Activated CD4-positive, alpha-beta T cell treated with anti-CD3 and anti-CD28 coated beads, Interleukin-2, amount 50 U/mL, for 24 hours (primary cell): Measurements from ENCODE around the gene PHC3.

Source experiments
- DNase-seq, 2 donors: peaks; one replicate each; pipeline ENCODE4 v3.0.0-alpha.2; 2020; ENCODE audit warnings: low read depth in 1 of 2, low spot score in 1 of 2

PHC3 gene

GRCh38 chr3:170189398-170190256 lies 8.1 kb upstream of the PHC3 start:
- no peak for DNase-seq

GRCh38 chr3:170180079-170180907 lies 1.2 kb downstream of the PHC3 start:
- DNase-seq, result no peak

- no peak for DNase-seq
Measured at GRCh38 chr3:170179432-170179831, 2.1 kb downstream of the PHC3 start.

DNA sequence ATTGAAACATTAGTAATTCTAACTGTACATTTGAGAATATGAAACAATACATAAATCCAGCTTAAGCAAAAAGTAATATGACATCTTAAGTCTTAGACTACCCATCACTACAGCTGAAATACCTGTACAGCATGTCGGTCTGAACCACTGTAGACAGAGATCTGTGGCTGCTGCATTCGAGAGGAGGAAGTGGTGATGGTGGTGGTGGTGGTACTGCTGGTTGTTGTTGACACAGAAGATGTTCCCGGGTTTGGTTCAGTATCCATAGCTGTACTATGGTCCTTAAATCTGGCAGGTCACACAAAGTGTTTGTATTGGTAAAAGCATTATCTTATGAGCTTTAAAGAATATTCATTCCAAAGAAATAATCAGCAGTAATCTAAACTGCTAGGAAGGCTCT lies 2.9 kb downstream of the PHC3 start:
- DNase-seq, result peak in 1 of 2 donors; percentile 12

- DNase-seq, result no peak
Measured at GRCh38 chr3:170171563-170171962, 10.0 kb downstream of the PHC3 start.

DNA sequence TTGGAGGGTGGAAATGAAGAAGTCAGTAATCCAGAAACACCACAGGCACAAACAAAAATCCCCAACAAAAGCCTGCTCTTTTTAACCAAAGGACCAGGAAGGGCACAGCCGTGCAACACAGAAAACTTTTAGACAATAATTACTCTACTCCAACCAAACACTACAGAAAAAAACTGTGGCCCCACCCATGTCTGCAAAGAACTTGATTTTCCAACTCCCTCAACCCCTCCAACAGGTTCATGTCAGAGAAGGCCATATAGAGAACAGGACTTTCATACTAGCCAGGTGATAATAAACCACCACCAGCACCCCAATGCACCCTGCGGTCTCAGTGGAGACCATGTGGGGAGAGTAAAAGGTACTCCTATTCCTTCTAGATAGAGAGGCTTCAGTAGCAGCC lies 16.8 kb downstream of the PHC3 start:
- DNase-seq, result no peak

GRCh38 chr3:170163956-170164645 lies 17.4 kb downstream of the PHC3 start:
- no peak for DNase-seq

DNA sequence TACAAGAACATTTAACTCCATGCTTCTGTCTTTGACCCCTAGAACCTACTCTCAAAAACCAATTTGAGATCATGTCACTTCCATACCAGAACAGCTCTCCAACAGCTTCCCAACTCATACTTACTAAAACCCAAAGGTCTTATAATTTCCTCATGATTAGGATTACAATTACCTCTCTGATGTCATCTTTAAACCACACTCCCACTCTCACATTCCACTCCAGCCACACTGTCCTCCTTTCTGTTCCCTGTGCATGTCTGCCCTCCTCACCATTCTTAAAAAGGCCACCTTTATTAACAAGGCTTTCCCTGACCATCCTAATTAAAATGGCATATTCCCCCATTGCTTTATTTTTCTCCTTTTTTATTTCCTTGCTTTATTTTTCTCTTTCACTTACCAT lies 18.9 kb downstream of the PHC3 start:
- no peak for DNase-seq

DNA sequence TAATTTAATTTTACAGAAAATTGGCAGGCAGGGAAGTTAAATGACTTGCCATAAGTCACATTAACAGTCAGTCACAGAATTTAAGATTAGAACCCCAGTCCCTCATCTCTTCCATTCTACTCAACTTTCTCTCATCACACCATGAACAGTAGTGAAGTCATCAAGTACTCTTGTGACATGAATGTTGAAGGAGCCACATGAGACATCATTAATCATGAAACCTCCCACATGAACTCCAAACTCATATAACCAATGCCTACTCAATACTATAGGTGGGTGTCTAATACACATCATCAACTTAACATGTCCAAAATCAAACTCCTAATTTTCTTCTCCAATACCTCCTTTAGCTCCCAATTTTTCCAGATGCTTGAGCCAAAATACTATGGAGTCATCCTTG lies 19.5 kb downstream of the PHC3 start:
- no peak for DNase-seq

DNA sequence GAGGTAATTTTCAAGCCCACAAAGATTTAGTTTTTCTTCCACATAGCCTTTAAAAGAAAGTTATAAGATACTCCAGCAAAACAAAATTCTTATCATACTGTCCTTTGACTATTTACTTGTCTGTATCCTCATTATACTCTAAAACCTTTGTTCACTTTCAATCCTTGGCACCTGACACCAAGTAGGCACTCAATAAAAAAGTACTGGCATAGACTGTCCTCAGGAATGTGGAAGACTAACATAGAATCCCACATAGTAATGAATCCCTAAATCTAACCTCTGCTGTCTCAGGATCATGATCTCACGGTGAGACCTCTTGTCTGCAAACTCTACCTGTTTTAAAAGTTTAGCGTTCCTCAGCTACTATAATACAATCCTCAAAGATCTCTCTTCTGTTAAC lies 21.6 kb downstream of the PHC3 start:
- no peak for DNase-seq

DNA sequence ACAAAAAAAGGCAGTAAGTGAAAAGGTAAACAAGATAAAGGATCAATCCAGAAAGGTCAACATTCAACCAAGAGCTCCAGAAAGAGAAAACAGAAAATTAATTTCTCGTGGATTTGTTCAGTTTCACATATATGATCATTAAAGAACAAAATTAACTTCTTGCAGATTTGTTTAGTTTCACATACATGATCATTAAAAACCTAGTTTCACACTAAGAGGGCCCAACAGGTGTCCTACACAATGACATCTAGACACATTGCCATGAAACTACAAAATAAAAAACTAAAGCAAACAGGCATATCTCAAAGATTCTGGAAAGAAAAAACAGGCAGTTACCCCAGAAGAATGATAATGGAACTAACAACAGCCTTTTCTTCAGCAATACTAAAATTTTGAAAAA lies 22.1 kb downstream of the PHC3 start:
- no peak for DNase-seq

DNA sequence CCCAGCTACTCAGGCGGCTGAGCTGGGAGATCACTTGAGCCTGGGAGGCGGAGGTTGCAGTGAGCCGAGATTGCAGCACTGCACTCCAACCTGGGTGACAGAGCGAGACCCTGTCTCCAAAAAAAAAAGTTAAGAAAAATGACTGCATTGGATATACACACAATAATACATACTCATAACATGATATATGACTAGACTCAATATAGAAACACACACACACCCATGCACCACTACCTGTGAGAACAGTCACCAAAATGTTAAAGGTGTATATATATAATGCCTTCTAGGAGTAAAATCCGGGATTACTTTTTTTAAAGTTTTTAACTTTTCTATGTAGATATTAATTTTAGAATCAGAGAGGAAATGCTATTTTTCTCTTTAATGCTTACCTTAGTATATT lies 25.9 kb downstream of the PHC3 start:
- no peak for DNase-seq

- no peak for DNase-seq
Measured at GRCh38 chr3:170154569-170155143, 26.9 kb downstream of the PHC3 start.

- no peak for DNase-seq
Measured at GRCh38 chr3:170154084-170154483, 27.4 kb downstream of the PHC3 start.

DNA sequence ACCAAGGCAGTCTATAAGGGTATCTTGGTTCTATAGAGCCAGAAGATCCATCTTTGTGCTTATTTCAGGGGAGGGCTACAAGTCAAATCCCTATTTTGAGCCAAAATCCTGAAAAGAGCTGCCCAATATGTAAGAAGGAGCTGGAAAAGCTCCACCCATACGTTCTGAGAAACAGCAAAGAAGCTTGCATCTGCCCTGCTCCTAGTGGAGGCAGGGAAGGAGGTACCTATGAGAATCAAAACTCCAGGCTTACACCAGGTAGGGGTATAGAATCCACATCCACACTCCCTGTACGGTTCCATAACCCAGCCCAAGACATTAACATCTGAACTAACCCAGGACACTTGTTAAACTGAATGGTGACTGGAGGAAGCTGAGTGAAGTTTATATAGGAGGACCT lies 30.0 kb downstream of the PHC3 start:
- no peak for DNase-seq

DNA sequence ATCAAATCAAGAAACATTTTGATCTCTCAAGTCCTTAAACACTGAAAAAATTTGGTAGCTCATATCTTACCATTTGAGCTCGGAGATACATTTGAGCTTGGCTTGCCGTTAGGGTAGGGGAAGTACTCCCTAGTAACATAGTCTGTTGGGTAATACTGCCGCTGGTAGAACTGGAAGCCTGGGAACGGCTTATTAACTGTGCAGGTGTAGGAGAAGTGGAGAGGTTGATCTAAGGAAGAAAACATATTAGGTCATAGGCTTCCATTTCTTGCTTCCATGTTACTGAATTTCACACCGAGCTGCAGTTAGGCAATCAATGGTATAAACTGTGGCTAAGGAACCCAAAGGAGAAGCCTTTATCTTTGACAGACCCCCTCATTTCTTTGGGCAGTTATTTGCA lies 32.5 kb downstream of the PHC3 start:
- DNase-seq, result no peak

DNA sequence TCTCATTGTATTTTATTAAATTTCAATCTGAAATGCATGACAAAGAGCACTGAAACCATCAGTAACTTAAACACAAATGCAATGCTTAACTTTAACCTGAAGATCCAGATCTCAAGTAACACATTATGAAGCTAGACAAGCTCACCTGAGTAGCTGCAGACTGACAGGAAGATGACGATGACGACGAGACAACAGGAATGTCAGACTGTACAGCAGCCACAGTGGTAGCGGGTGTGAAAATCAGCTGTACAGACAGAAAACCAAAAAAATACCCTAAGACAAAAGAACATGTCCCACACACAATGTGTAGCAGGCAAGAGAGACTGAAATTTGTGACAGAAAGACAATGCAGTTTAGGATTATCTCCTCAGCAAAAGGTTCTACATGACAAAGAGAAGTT lies 36.3 kb downstream of the PHC3 start:
- no peak for DNase-seq

DNA sequence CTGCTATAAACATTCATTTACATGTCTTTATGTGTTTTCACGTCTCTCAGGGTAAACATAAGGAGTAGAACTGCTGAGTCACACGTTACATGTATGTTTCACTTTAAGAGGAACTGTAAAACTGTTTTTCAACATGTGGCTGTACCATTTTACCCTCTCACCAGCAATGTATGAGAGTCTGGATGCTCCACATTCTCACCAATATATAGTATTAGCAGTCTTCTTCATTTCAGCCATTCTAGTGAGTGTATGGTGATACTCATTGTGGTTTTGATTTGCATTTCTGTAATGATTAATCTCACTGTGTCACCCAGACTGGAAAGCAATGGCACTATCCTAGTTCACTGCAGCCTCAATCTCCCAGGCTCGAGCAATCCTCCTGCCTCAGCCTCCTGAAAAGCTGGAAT lies 37.1 kb downstream of the PHC3 start:
- no peak for DNase-seq

DNA sequence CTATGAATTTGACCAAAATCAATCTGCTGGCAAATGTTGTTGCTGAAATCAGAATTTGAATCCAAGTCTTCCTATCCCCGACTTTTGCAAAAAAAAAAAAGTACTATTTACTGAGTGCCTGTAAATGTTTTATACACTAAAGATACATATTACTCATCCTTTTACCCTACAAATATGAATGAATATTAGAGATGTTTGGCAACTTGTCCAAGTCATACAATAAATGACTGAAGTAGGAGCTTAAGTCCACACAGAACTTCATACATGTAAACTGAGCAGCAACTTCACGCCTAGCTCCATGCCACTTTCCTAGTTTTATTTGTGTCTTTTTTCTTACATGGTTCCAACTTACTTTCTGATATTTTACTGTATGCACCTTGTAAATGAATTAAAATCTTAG lies 39.2 kb downstream of the PHC3 start:
- no peak for DNase-seq

DNA sequence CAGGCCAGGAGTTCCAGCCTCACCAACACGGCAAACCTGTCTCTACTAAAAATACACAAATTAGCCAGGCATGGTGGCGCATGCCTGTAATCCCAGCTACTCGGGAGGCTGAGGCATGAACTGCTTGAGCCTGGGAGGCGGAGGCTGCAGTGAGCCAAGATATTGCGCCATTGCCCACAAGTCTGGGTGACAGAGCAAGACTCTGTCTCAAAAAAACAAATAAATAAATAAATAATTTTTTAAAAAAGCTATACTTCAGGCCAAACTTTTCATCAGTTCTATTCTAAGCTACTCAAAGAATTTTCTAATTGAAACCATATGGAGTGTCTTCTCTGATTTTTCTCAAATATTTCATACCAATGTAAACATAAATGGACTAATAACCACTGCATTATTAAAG lies 43.5 kb downstream of the PHC3 start:
- no peak for DNase-seq

- DNase-seq, result no peak
Measured at GRCh38 chr3:170132335-170132734, 49.2 kb downstream of the PHC3 start.

GRCh38 chr3:170130532-170130931 lies 51.0 kb downstream of the PHC3 start:
- no peak for DNase-seq
